H1 (cell line): Measurements from ENCODE around the gene KIF20A. TPM values are rescaled to one million over a fixed set of nuclear protein-coding genes. Genes with fewer than 3 reads are reported as not detected.

ENCODE experiments used
- CHD7 ChIP-seq: fragments of 300-600 bp; sonication (generic); IDR thresholded peaks from 2 replicates; pipeline ENCODE4 v1.7.1; 2012; ENCODE audit warnings: low read length, moderate library complexity, mild to moderate bottlenecking, inconsistent platforms; ENCODE audit not compliant: insufficient replicate concordance
- KDM1A ChIP-seq: fragments of 200-600, 300-600 bp; sonication (generic); IDR thresholded peaks from 2 replicates; pipeline ENCODE4 v1.7.1; 2016; ENCODE audit warnings: mild to moderate bottlenecking, low read length, borderline replicate concordance
- RBBP5 ChIP-seq: IDR thresholded peaks from 2 replicates; pipeline ENCODE4 v1.7.1; 2012; ENCODE audit warnings: low read depth, mild to moderate bottlenecking, inconsistent platforms, low read length, moderate library complexity, borderline replicate concordance
- SUZ12 ChIP-seq: fragments of 200-600 bp; sonication (generic); IDR thresholded peaks from 2 replicates; pipeline ENCODE4 v1.6.1; 2012; ENCODE audit warnings: mild to moderate bottlenecking, inconsistent platforms, low read length, moderate library complexity, mixed read lengths
- polyA plus RNA-seq, 7 experiments: library from polyadenylated mRNA; depleted of rRNA in 3 of 7; stranded (reverse) in 5 of 7; unstranded in 2 of 7; fragments of >200 nt in 5 of 7; fragments of 200-250 nt in 2 of 7; gene quantifications; 1 replicate in 5 of 7; 2 replicates in 1 of 7; 4 replicates in 1 of 7; pipeline versions ENCODE4 v1.2.1 to v1.2.3, GENCODE V29; 2011 to 2013; ENCODE audit warnings: missing spikeins in 2 of 7, mixed read lengths in 2 of 7
- total RNA-seq: library from RNA; stranded (reverse); fragmentation: NEBNext Ultra II Directional; extraction: Animal tissue kit (Norgen Biotek cat#: 25700); gene quantifications from 2 replicates; pipeline ENCODE4 v1.2.1, GENCODE V29; 2021

KIF20A gene
- total and polyA plus RNA-seq, 2 of the 8 experiments (the other 6 are each of a cell fraction or from before 2014, with no cell fraction given): 33.3 to 67.1 TPM

- TF ChIP-seq CHD7 (no peak), SUZ12 (no peak), RBBP5 (no peak), KDM1A (no peak)
These were observed 37.2 kb upstream of the KIF20A start (continued) for GRCh38 chr5:138141734-138142133.
